IMR-90 (cell line): Measurements from ENCODE around the gene CPB1.

Source experiments
- CHD1 ChIP-seq: IDR thresholded peaks from 2 replicates; pipeline ENCODE4 v1.6.1; 2012; ENCODE audit warnings: low read depth, low read length, improper control_type of control experiment
- ELK1 ChIP-seq: fragments of 150-350 bp; IDR thresholded peaks from 2 replicates; pipeline ENCODE4 v1.6.1; 2016; ENCODE audit warnings: low read depth, mild to moderate bottlenecking, low read length, moderate library complexity, borderline replicate concordance
- FOS ChIP-seq: fragments of 150-350 bp; IDR thresholded peaks from 2 replicates; pipeline ENCODE4 v1.6.1; 2016; ENCODE audit warnings: low read depth, low read length
- POLR2A ChIP-seq: IDR thresholded peaks from 2 replicates; pipeline ENCODE4 v1.6.1; 2012; ENCODE audit warnings: mild to moderate bottlenecking, low read depth, low read length
- RAD21 ChIP-seq: IDR thresholded peaks from 2 replicates; pipeline ENCODE4 v1.6.1; 2012; ENCODE audit warnings: low read length, improper control_type of control experiment
- RCOR1 ChIP-seq: IDR thresholded peaks from 2 replicates; pipeline ENCODE4 v1.6.1; 2012; ENCODE audit warnings: mild to moderate bottlenecking, low read length, improper control_type of control experiment; ENCODE audit not compliant: insufficient replicate concordance
- TF ChIP-seq, protein P1 (sequence below): conservative IDR thresholded peaks from 2 replicates; pipeline ENCODE4 v1.5.1; 2012; ENCODE audit warnings: mild to moderate bottlenecking, low read depth, low read length, improper control_type of control experiment

DNA sequence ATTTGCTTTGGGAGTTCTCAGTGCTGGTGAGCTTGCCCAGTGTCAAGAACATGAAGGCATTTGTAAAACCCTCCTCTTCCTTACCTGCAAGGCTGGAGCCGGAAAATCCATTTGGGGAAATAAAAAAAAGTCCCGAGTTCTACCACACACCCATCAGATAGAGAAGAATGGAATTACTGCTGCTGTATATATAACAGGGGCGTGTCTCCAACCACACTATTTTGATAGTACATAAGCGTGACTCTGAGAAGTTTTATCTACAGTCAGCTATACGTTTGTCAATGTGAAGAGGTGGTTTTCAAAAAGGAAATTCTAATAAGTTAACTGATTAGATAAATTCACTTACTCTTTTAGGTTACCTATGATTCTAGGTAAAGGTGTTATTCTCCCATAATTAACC lies 36.2 kb downstream of the CPB1 start:
- TF ChIP-seq, protein P1, sequence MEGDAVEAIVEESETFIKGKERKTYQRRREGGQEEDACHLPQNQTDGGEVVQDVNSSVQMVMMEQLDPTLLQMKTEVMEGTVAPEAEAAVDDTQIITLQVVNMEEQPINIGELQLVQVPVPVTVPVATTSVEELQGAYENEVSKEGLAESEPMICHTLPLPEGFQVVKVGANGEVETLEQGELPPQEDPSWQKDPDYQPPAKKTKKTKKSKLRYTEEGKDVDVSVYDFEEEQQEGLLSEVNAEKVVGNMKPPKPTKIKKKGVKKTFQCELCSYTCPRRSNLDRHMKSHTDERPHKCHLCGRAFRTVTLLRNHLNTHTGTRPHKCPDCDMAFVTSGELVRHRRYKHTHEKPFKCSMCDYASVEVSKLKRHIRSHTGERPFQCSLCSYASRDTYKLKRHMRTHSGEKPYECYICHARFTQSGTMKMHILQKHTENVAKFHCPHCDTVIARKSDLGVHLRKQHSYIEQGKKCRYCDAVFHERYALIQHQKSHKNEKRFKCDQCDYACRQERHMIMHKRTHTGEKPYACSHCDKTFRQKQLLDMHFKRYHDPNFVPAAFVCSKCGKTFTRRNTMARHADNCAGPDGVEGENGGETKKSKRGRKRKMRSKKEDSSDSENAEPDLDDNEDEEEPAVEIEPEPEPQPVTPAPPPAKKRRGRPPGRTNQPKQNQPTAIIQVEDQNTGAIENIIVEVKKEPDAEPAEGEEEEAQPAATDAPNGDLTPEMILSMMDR: no peak
- TF ChIP-seq FOS (no peak), POLR2A (no peak), RCOR1 (no peak), CHD1 (no peak), ELK1 (no peak), RAD21 (no peak)
